Measurements from ENCODE around the gene GORASP2.

- TF ChIP-seq ZNF707 (tag by site-specific recombination; IDR thresholded peaks at IDR 0.05): no peak
- no peak for TF ChIP-seq ZNF530 (tag by site-specific recombination; IDR thresholded peaks at IDR 0.05; ENCODE audit: low read depth)
- no peak for TF ChIP-seq ZNF138 (tag by site-specific recombination; IDR thresholded peaks at IDR 0.05; ENCODE audit: borderline replicate concordance)
- TF ChIP-seq, protein P1, sequence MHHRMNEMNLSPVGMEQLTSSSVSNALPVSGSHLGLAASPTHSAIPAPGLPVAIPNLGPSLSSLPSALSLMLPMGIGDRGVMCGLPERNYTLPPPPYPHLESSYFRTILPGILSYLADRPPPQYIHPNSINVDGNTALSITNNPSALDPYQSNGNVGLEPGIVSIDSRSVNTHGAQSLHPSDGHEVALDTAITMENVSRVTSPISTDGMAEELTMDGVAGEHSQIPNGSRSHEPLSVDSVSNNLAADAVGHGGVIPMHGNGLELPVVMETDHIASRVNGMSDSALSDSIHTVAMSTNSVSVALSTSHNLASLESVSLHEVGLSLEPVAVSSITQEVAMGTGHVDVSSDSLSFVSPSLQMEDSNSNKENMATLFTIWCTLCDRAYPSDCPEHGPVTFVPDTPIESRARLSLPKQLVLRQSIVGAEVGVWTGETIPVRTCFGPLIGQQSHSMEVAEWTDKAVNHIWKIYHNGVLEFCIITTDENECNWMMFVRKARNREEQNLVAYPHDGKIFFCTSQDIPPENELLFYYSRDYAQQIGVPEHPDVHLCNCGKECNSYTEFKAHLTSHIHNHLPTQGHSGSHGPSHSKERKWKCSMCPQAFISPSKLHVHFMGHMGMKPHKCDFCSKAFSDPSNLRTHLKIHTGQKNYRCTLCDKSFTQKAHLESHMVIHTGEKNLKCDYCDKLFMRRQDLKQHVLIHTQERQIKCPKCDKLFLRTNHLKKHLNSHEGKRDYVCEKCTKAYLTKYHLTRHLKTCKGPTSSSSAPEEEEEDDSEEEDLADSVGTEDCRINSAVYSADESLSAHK (tag by site-specific recombination; IDR thresholded peaks at IDR 0.05): no peak
- TF ChIP-seq CTCF (tag by site-specific recombination; IDR thresholded peaks at IDR 0.05): peak; percentile 99
- no peak for TF ChIP-seq ZNF623 (tag by site-specific recombination; IDR thresholded peaks at IDR 0.05)
- no peak for TF ChIP-seq ZNF624 (tag by site-specific recombination; IDR thresholded peaks at IDR 0.05)
- TF ChIP-seq ZNF704 (tag by site-specific recombination; IDR thresholded peaks at IDR 0.05): no peak
- TF ChIP-seq ZNF10 (tag by site-specific recombination; IDR thresholded peaks at IDR 0.05): no peak
- TF ChIP-seq ZNF629 (tag by site-specific recombination; IDR thresholded peaks at IDR 0.05): peak; percentile 71
- TF ChIP-seq YY1 (tag by site-specific recombination; IDR thresholded peaks at IDR 0.05): peak; percentile 45; the same call in 1 of the 2 replicates
- no peak for TF ChIP-seq RBAK (tag by site-specific recombination; IDR thresholded peaks at IDR 0.05)
- no peak for TF ChIP-seq ZNF48 (tag by site-specific recombination; IDR thresholded peaks at IDR 0.05)
Observed at GRCh38 chr2:170928824-170929685, at the start of gene GORASP2.
